Cardiac septum (tissue), 1 donor: ENCODE results near the gene ZNF74. TPM values are rescaled to one million over a fixed set of nuclear protein-coding genes. Genes with fewer than 3 reads are reported as not detected.
"Not testable (repeated sequence)": the region's sequence is repeated elsewhere in the genome, so short reads cannot be mapped to it uniquely, and the experiment has no call there.

Experiments used
- DNase-seq: peaks from one replicate; pipeline ENCODE4 v3.0.0-alpha.2; 2020; ENCODE audit warnings: low spot score
- intact Hi-C: fragments of 100-400 bp; cut with DNase I; formaldehyde crosslinking; loops from one replicate; pipeline ENCODE4 v1.14.0; 2022
- long read RNA-seq: library from polyadenylated mRNA; unstranded; transcript quantifications from one replicate; pipeline ENCODE4 v2.0.0, GENCODE V29; 2021
- total RNA-seq: library from RNA; stranded (reverse); fragmentation: NEBNext Ultra II Directional; extraction: Animal tissue kit (Norgen Biotek cat#: 25700); gene quantifications from one replicate; pipeline ENCODE4 v1.2.1, GENCODE V29; 2021
- donor health status: DM: no; HTN: no; CAD: no.

ZNF74 gene
- total RNA-seq = 4.9 TPM
- long read RNA-seq, transcript ZNF74-202 (5 exons, 3,159 nt) = major isoform, 6 of 10 reads
- long read RNA-seq, partial matches to known transcripts = 0 of 10 reads
- long read RNA-seq, other reads (novel, unspliced or antisense) = 2 of 10 reads

DNA sequence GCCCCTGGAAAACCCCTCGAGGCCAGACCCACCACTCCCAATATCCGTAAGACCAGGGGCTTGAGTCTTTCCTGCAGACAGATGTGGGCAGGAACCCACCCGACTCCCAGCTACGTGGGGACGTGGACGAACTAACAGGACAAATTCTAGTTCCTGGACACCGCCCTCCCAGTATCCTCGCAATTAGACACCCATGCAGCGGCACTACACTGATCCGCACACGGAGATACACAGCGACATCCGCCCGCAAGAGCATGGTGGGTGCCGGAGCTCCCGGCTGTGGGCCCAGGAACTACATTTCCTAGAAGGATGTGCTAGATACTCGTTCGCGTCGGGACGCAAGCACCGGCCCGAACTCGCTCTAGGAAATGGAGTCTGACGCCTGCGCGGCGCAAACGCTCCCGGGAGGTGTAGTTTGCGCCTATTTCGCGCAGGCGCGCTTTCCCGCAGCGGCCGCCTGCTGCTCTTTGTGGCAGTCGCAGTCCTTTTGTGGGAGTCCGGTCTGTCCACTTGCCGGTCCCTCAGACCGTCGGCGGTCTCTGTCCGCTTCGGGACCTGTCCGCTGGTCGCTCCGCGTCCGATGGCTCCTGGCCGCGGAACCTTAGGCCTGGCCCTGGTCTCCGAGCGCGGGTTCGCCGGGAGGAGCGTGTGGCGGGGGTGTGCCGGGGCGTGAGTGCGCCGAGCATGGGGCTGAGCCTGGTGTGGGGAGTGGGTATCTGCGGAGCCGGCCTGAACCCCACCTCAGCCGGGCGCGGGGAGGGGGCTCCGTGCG lies at the start of gene ZNF74:
ZNF74 (plus strand) TSS at position 447 of the 772 bp plus-strand sequence. CDS start 478 bp downstream, outside the sequence.
- intact Hi-C loops = no loop called here
- peak; percentile 93 for DNase-seq

DNA sequence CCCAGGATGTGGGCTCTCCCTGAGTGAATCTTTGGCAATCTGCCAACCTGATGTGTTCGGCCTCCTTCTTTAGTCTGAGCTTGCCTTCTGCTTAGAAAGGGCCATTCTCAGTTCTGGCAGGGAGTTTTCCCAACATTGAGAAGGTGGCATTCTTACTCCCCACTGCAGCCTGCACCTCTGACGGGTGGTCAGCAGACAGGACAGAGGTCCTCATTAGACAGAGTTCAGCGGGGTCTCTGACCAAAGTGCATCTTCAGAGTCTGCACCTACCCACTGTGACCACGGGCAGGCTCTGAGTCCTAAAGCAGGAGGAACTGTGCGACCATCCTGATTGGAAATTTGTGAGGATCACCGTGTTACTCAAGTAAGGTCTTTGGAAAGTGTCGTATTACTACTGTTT lies 47.4 kb upstream of the ZNF74 start:
- DNase-seq, intact Hi-C loops: not testable (repeated sequence)

DNA sequence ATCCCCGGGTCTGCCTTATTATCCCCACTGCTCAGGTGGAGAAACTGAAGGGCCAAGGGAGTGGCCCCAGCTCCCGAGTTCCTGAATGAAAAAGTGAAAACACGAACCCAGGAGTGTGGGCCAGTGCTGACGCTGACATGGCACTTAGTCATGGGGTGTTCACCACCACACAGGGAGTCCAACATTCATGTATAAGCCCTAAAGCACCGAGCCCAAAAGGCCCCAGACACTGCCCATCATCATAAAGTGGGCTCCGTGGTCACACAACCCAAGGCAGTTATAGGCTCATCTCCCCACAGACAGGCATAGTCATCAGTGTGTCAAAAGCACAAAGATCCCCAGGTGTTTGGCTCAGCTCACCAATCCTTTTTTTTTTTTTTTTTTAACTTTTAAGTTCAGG lies 41.4 kb upstream of the ZNF74 start:
- intact Hi-C loops, DNase-seq: not testable (repeated sequence)

DNA sequence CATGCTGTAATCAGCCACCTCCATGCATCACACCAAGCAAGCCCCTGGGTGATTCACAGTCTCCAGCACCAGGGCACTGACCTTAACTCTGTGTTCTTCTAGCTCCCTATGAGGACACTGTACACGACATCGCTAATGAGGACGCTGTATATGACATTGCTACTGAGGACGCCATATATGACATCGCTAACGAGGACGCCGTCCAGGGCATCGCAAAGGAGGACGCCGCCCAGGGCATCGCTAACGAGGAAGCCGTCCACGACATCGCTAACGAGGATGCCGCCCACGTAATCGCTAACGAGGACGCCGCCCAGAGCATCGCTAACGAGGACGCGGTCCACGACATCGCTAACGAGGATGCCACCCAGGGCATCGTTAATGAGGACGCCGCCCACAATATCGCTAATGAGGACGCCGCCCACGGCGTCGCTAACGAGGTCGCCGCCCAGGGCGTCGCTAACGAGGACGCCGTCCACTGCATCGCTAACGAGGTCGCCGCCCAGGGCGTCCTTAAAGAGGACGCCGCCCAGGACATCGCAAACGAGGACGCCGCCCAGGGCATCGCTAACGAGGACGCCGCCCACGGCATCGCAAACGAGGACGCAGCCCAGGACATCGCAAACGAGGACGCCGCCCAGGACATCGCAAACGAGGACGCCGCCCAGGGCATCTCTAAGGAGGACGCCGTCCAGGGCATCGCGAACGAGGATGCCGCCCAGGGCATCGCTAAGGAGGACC lies 39.5 kb upstream of the ZNF74 start:
- intact Hi-C loops = no loop called here
- no peak for DNase-seq

DNA sequence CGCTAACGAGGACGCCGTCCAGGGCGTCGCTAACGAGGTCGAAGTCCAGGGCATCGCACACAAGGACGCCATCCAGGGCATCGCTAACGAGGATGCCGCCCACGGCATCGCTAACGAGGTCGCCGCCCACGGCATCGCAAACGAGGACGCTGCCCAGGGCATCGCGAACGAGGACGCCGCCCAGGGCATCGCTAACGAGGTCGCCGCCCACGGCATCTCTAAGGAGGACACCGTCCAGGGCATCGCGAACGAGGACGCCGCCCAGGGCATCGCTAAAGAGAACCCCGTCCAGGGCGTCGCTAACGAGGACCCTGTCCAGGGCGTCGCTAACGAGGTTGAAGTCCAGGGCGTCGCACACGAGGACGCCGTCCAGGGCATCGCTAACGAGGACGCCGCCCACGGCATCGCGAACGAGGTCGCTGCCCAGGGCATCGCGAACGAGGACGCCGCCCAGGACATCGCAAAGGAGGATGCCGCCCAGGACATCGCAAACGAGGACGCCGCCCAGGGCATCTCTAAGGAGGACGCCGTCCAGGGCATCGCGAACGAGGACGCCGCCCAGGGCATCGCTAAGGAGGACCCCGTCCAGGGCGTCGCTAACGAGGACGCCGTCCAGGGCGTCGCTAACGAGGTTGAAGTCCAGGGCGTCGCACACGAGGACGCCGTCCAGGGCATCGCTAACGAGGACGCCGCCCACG lies 37.9 kb upstream of the ZNF74 start:
- DNase-seq, intact Hi-C loops: not testable (repeated sequence)

DNA sequence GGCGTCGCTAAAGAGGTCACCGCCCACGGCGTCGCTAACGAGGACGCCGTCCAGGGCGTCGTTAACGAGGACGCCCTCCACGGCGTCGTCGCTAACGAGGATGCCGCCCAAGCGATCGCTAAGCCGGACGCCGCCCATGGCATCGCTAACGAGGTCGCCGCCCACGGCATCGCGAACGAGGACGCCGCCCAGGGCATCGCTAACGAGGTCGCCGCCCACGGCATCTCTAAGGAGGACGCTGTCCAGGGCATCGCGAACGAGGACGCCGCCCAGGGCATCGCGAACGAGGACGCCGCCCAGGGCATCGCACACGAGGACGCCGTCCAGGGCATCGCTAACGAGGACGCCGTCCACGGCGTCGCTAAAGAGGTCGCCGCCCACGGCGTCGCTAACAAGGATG lies 37.0 kb upstream of the ZNF74 start:
- DNase-seq, intact Hi-C loops: not testable (repeated sequence)

DNA sequence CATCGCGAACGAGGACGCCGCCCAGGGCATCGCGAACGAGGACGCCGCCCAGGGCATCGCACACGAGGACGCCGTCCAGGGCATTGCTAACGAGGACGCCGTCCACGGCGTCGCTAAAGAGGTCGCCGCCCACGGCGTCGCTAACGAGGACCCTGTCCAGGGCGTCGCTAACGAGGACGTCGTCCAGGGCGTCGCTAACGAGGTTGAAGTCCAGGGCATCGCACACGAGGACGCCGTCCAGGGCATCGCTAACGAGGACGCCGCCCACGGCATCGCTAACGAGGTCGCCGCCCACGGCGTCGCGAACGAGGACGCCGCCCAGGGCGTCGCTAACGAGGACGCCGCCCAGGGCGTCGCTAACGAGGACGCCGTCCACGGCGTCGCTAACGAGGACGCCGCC lies 36.0 kb upstream of the ZNF74 start:
- intact Hi-C loops, DNase-seq: not testable (repeated sequence)

DNA sequence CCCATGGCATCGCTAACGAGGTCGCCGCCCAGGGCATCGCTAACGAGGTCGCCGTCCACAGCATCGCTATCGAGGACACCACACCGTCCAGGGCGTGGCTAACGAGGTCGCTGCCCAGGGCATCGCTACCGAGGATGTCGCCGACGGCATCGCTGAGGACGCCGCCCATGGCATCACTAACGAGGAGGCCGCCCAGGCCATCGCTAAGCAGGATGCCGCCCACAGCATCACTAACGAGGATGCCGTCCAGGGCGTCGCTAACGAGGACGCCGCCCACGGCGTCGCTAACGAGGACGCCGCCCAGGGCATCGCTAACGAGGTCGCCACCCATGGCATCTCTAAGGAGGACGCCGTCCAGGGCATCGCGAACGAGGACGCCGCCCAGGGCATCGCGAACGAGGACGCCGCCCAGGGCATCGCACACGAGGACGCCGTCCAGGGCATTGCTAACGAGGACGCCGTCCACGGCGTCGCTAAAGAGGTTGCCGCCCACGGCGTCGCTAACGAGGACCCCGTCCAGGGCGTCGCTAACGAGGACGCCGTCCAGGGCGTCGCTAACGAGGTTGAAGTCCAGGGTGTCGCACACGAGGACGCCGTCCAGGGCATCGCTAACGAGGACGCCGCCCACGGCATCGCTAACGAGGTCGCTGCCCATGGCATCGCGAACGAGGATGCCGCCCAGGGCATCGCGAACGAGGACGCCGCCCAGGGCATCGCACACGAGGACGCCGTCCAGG lies 35.3 kb upstream of the ZNF74 start:
- DNase-seq, intact Hi-C loops: not testable (repeated sequence)

DNA sequence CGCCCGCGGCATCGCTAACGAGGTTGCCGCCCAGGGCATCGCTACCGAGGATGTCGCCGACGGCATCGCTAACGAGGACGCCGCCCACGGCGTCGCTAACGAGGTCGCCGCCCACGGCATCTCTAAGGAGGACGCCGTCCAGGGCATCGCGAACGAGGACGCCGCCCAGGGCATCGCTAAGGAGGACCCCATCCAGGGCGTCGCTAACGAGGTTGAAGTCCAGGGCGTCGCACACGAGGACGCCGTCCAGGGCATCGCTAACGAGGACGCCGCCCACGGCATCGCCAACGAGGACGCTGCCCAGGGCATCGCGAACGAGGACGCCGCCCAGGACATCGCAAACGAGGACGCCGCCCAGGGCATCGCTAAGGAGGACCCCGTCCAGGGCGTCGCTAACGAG lies 33.7 kb upstream of the ZNF74 start:
- DNase-seq, intact Hi-C loops: not testable (repeated sequence)

DNA sequence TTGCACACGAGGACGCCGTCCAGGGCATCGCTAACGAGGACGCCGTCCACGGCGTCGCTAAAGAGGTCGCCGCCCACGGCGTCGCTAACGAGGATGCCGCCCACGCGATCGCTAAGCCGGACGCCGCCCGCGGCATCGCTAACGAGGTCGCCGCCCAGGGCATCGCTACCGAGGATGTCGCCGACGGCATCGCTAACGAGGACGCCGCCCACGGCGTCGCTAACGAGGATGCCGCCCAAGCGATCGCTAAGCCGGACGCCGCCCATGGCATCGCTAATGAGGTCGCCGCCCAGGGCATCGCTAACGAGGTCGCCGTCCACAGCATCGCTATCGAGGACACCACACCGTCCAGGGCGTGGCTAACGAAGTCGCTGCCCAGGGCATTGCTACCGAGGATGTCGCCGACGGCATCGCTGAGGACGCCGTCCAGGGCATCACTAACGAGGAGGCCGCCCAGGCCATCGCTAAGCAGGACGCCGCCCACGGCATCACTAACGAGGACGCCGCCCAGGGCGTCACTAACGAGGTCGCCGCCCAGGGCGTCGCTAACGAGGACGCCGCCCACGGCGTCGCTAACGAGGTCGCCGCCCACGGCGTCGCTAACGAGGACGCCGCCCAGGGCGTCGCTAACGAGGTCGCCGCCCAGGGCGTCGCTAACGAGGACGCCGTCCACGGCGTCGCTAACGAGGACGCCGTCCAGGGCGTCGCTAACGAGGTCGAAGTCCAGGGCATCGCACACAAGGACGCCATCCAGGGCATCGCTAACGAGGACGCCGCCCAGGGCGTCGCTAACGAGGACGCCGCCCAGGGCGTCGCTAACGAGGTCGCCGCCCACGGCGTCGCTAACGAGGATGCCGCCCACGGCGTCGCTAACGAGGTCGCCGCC lies 32.8 kb upstream of the ZNF74 start:
- intact Hi-C loops, DNase-seq: not testable (repeated sequence)

DNA sequence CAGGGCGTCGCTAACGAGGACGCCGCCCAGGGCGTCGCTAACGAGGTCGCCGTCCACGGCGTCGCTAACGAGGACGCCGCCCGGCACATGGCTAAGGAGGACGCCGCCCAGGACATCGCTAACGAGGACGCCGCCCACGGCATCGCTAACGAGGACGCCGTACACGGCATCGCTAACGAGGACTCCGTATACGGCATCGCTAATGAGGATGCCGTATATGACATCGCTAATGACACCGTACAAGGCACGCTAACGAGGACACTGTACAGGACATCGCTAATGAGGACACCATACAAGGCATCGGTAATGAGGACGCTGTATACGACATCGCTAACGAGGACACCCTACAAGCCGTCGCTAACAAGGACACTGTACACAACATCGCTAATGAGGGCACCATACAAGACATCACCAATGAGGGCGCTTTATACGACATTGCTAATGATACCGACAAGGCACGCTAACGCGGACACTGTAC lies 32.2 kb upstream of the ZNF74 start:
- intact Hi-C loops, DNase-seq: not testable (repeated sequence)

DNA sequence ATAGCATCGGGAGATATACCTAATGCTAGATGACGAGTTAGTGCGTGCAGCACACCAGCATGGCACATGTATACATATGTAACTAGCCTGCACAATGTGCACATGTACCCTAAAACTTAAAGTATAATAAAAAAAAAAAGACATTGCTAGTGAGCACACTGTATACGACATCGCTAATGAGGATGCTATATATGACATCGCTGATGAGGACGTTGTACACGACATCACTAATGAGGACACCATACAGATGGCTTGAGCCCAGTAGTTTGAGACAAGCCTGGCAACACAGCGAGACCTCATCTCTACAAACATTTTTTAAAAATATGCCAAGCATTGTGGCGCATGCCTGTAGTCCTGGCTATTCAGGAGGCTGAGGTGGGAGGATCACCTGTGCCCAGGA lies 31.5 kb upstream of the ZNF74 start:
- DNase-seq, intact Hi-C loops: not testable (repeated sequence)

DNA sequence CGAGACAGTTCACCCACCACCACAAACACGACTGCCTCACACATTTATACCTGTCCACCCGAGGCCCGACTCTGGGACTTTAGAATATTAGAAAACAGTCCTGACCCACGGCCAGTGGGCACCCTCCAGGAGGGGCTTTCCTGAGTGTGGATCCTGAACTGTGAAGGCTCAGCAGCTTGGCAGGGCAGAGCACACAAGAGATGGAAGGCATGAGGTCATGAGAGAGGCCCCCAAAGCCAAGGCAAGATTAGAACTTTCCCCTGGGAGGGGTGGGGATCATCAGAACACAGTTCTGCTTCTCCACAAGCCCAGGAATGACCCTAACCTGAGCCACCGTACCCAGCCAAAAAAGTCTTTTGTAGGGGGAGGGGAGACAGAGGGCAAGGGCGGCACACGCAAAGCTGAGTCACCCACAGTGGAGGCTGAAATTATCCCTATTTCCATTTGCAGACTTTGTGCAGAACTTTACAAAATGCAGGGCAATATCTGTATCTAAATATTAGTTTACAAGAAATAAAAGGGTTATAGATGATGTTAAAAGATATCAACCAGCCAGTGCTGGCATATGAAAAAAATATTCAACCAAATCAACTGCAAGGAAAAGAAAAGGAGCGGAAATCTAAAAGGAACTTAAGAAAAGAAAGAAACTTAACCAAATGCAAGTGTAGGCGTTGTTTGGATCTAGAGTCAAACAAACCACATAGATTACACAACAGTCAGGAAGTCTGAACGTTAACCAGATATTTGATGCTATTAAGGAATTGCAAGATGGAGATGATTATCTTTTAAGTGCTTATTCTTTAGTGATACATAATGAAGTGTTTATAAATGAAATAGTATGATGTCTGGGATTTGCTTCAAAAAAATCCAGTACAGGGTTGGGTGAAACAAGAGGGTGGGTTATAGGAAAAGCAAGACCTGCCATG lies 29.4 kb upstream of the ZNF74 start:
- intact Hi-C loops, DNase-seq: not testable (repeated sequence)

DNA sequence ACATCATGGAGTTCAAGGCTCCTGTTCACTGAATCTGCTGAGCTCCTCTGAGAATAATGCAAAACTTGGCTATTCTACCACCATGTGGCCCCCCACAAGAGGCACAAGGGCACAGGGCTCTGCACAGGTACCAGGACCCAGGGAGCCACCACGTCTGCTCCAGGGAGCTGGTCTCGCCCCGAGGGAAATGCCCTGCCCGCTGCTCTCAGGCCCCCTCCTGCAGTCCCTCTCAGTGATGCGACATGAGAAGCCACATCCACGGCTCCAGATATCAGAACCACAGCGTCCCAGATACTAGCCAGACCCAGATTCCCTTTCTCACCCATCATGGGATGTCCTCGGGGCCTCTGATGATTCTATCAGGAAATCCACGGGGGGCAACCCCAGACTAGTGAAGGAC lies 27.1 kb upstream of the ZNF74 start:
- intact Hi-C loops, DNase-seq: not testable (repeated sequence)

DNA sequence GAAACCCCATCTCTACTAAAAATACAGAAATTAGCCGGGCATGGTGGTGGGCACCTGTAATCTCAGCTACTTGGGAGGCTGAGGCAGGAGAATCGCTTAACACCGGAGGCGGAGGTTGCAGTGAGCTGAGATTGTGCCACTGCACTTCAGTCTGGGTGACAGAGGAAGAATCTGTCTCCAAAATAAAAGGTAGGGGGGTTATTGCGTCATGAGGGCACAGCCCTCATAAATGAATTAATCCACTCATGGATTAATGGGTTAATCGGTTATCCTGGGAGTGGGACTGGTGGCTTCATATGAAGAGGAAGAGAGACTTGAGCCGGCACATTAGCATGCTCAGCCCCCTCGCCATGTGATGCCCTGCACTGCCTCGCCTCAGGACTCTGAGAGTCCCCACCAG lies 25.1 kb upstream of the ZNF74 start:
- intact Hi-C loops = not testable (repeated sequence)

DNA sequence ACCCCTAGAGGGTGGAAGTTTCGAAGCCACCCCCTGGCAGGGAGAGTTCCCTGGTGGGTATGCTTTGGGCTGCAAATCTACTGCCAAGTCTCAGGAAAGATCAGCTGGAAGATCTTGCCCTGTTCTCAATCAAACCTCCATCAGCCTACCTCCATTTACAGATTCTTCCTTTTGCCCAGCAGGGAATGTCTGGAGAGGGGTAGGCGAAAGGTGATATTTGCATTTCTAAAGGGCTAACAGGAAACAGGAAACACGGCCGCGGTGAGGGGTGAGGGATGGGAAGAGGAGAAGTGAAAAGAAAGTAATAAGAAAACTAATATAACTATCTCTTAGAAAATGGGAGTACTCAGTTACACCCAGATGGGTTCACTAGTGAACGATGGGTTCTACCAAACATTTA lies 22.3 kb upstream of the ZNF74 start:
- DNase-seq, intact Hi-C loops: not testable (repeated sequence)

More for the DNA sequence above, 25.1 kb upstream of the ZNF74 start:
- DNase-seq = not testable (repeated sequence)

DNA sequence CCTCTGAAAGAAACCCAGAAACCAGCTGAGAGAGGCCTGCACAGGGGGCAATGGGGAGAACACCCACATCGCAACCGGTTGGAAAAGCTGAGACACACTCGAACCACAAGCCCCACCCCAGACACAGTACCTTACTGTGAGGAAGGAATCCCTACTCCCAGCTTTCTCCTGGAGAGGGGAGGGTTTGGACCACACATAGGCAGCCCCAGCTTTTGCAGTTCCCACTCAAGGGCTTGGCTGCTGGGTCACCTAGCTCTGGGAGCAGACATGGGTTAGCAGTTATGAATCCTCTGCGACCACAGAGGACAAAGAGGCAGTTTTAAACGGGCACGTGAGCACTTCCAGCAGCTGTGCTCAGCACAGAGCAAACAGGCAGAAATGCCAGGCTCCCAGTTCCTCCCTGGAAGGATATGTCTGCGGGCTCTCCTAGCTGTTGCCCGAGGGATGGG lies 21.5 kb upstream of the ZNF74 start:
- DNase-seq, intact Hi-C loops: not testable (repeated sequence)
